PC-3 (cell line): Measurements from ENCODE around the gene PIRT.

Experiments used
- CTCF ChIP-seq: fragments of 300-600 bp; sonication (generic); conservative IDR thresholded peaks from 2 replicates; pipeline ENCODE4 v1.5.1; 2017; ENCODE audit warnings: antibody characterized with exemption, low read depth, mild to moderate bottlenecking, low read length
- EZH2 ChIP-seq: fragments of 300-600 bp; sonication (generic); IDR thresholded peaks from one replicate; pipeline ENCODE4 v1.6.1; 2017; ENCODE audit warnings: antibody characterized with exemption, mild to moderate bottlenecking, low read length; ENCODE audit not compliant: unreplicated experiment
- EZH2phosphoT487 ChIP-seq: fragments of 300-600 bp; sonication (generic); IDR thresholded peaks from 2 replicates; pipeline ENCODE4 v1.6.1; 2018; ENCODE audit warnings: mild to moderate bottlenecking, antibody characterized with exemption, low read length, borderline replicate concordance

DNA sequence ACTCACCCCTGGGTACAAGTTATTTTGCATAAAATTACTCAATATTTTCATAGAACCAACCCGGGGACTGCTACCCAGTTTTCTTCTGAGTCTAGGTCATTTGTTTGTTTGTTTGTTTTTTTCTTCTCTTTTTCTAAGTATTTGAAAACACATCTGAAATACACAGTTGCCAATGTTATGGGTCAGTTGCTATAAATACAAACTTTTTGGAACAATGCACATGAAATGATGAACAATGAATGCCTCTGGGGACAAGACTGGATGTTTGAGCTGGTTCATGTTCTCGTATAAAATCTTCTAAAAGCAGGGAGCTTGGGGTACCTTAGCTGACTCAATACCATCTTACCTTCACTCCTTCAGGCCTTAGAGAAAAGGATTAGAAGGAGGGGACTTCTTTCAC is 64.5 kb downstream of the PIRT start:
- TF ChIP-seq CTCF (no peak), EZH2phosphoT487 (no peak), EZH2 (no peak)
